Forelimb muscle (tissue), 1 donor: ENCODE results near the gene DPY19L3. TPM values are rescaled to one million over a fixed set of nuclear protein-coding genes. Genes with fewer than 3 reads are reported as not detected.
"Not testable (repeated sequence)": the region's sequence is repeated elsewhere in the genome, so short reads cannot be mapped to it uniquely, and the experiment has no call there.

ENCODE experiments used
- DNase-seq: peaks from one replicate; pipeline ENCODE4 v3.0.0-alpha.2; 2013; ENCODE audit warnings: low read depth
- polyA plus RNA-seq: library from polyadenylated mRNA; unstranded; fragments of 120-200 nt; gene quantifications from one replicate; pipeline ENCODE4 v1.2.1, GENCODE V29; 2013; ENCODE audit not compliant: insufficient read length

Gene DPY19L3
- 23.3 TPM for polyA plus RNA-seq

DNA sequence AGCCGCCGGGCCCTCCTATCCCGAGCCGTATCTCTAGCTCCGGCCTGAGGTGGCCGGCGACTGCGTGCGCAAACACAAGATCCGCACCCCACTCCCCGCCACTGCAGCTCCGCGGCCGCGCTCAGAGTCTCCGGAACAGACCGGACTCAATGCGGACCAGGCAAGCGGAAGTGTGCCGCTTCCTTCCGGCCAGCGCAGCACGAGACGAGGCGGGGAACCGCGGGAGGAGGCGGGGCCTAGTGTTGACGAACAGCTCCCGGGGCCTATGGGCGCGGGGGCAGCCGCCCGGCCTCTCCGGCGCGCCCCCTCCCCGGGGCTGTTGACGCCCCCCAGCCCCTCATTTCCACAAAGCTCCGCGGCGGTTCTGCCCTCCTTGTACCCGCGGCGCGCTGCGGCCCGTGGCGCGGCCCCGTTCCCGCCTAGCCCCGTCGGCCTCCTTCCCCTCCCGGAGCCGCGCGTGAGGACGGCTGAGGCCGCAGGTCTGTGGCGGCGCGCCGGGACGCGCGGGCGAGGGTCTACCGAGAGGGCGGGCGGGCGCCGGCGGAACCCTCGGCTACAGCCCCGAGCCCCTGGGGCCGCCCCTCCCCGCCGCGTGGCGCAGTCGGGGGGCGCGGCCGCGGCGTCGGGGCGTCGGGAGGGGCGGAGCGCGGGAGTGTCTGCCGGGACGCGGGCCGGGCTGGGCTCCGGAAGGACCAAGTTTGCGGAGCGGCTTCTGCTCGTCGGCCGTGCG, at the start of gene DPY19L3:
Gene DPY19L3, plus strand, starts transcription at position 340 of the 730 bp plus-strand sequence. CDS start 2,484 bp downstream, outside the sequence.
- DNase-seq, result peak; percentile 84

DNA sequence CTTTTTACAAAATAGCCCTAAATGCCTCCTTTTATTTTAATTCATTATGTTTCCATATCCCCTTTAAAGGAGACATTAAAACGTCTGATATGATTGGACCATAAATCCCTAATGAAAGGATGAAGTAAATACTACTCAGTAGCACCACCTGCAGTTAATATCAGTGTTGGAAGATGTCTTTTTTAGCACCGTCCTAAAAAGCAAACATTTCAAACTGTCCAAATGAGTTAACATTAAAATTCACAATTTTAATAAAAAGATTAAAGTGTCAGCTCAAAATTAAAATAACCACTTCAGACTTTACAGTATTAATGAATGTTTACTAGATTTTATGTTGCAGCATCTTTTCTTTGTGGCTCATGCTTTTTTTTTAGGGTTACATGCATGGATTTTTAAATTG, 47.9 kb upstream of the DPY19L3 start:
- no peak for DNase-seq

DNA sequence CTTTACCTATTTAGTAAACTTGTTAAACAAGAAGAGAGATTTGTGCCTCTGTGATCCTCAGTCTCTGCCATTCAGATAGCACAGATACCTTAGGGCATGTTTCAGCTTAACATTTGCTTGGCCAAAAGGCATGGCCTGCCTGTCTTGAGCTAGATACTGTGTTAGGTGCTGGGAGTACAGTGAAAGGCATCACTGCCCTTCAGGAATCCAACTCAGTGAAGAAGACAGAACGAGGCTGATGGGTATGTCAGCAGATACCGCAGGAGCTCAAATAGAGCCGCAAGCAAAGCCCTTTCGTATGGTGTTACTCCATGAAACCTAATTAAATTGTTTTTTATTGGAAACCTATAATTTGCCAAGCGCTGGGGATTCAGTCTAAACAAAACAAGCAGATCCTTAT, 47.2 kb upstream of the DPY19L3 start:
- DNase-seq, result no peak

DNA sequence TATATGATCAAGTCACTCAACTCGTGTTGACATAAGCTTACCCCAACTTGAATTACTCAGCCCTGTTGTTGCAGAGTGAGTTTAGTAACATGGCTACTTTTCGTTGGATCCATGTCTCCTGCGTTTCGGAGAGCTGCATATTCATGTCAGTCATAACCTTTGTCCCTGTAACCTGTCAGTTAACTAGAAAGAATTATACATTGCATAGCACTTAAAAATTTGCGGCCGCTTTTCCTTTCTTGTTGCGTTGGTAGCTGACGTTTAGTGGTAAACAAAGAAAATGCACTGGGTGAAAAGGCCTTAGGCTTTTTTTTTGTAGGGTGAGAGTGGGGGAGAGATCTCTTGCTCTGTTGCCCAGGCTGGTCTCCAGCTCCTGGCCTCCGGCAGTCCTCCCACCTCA, 46.0 kb upstream of the DPY19L3 start:
- no peak for DNase-seq

DNA sequence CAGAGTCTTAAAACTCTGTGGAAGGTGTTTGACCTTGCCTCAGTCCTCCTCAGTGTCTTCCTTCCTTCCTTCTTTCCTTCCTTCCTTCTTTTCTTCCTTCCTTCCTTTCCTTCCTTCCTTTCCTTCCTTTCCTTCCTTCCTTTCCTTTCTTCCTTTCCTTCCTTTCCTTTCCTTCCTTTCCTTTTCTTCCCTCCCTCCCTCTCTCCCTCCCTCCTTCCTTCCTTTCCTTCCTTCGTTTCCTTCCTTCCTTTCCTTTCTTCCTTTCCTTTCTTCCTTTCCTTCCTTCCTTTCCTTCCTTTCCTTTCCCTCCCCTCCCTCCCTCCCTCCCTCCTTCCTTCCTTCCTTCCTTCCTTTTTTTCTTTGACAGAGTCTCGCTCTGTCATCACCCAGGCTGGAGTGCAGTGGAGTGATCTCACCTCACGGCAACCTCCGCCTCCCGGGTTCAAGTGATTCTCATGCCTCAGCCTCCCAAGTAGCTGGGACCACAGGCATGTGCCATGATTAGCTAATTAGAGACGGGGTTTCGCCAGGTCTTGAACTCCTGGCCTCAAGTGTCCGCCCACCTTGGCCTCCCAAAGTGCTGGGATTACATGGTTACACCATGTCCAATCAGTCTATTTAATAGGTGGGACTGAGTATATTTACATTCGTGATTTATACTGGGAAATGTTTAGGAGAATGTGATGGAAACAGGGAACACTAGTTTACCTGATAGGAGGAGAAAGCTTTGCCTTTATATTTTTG, 43.8 kb upstream of the DPY19L3 start:
- no peak for DNase-seq

DNA sequence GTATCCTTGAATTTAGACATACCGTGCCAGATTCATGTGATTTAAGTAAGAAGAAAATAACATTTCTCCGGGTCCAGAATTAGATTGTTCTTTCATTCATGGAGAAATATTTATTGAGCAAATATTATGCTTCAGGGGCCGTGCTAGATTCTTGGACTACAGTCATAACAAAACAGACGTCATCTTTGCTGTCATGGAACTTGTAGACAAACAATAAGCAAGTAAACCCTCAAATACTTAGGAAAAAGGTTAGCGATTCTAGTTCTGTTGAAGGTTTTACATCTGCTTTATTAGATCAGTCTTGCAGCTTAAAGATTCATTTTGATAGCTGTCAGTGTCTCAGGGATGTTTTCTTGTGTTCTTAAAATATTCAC, 43.3 kb upstream of the DPY19L3 start:
- DNase-seq, result no peak

GRCh38 chr19:32363175-32363574, 42.4 kb upstream of the DPY19L3 start:
- no peak for DNase-seq

DNA sequence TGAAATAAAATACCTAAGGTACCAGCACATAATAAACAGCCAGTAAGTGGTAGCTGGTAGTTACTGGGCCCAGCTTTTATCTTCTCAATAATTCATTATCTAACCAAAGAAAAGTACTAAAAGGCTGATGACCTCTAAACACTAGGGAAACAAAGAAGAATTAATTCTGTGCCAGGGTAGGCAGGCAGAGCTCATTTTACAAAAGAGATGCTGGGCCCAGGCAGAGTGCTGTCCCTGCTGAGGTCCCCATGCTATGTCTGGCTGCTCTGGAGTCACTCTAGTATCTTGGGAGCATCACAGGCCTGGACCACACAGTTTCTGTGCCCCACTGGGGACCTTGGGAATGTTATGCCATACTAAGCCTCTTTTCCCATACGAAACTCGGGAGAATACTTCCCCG, 41.9 kb upstream of the DPY19L3 start:
- no peak for DNase-seq

DNA sequence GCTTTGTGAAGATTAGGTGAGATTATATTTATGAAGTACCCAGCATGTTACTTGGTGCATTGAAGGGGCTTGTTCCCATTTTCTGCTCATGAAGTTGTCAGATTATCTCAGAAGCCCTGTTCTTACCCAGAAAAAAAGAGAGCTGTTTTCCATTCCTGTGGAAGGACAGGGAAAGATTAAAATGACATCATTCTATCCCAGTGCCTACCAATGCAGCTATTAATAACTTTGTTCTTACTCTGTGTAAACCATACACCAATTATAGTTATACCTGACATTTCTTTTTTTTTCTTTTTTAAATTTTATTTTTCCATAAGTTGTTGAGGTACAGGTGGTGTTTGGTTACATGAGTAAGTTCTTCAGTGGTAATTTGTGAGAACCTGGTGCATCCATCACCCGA, 41.5 kb upstream of the DPY19L3 start:
- DNase-seq, result no peak

DNA sequence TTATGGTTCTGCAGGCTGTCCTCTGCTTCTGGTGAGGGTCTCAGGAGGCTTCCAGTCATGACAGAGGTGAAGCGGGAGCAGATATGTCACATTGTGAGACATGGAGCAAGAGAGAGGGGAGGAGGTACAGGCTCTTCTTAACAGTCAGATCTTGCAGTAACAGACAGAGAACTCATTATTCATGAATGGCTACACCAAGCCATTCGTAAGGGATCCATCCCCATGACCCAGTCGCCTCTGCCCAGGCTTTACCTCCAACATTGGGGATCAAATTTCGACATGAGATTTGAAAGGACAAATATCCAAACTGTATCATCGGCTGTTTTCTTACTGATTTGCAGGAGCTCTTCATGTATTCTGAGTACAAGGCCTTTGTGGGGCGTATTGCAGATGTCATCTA, 38.5 kb upstream of the DPY19L3 start:
- DNase-seq, result no peak

- no peak for DNase-seq
Measured at GRCh38 chr19:32367948-32368536, 37.5 kb upstream of the DPY19L3 start.

GRCh38 chr19:32368787-32369186, 36.8 kb upstream of the DPY19L3 start:
- DNase-seq, result no peak

DNA sequence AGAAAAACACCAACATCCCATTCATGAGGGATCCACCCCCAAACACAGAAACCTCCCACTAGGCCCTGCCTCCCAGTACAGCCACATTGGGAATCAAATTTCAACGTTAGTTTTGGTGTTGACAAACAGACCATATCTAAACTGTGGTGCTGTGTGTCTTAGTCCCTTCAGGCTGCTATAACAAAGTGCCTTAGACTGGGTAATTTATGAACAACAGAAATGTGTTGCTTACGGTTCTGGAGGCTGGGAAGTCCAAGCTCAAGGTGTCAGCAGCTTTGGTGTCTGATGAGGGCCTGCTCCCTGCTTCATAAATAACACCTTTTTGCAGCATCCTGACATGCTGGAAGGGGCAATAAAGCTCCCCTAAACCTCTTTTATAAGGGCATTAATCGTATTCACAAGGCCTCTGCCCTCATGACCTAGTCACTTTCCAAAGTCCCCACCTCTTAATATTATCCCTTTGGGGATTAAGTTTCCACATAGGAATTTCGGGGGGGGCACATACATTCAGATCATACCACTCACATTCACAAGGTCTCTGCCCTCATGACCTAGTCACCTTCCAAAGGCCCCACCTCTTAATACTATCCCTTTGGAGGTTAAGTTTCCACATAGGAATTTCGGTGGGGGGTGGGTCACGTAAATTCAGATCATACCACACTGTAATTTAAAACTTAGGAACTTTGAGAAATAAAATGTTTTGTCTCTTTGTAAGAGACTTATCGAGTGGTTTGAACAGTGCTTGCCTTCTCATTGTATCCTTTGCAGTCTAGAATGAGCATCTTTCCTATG, 32.6 kb upstream of the DPY19L3 start:
- no peak for DNase-seq

DNA sequence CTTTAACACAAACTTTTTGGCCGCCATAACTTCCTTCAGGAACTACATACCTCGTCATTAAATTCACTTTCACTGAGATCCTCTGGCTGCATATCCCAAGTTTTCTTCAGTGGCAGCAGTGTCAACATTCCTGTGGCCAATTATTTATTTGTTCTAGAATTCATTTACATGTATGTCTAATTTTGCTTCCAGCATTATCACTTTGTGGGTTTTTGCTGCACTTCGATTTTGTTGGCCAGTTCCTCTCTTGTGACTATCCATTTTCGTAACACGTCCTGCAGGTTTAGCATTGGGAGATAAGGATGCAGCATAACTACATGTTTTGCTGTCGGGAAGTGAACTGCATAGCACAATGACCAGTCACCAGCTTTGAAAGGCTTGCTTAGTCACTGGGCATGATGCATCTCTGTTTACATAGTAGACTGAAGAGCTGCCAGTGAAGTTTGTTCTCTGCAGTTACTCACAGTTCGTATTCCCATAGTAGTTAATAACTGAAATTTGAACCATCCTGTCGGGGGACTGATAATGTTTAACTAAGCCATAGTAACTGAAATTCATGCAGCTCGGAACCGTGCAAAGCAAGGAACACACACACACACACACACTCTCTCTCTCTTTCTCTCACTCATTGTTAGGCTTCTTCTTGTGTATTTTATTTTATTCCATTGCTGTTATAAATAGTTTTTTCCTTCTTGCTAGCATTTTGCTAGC, 31.8 kb upstream of the DPY19L3 start:
- no peak for DNase-seq

DNA sequence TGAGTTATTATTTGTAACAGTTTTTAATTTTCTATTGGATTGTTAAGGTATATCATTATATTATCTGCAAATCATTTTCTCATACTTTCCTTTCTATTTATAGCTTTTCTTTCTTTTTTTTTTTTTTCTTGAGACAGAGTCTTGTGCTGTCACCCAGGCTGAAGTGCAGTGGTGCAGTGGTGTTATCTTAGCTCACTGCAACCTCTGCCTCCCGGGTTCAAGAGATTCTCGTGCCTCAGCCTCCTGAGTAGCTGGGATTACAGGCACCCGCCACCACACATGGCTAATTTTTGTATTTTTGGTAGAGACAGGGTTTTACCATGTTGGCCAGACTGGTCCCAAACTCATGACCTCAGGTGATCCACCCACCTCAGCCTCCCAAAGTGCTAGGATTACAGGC, 31.2 kb upstream of the DPY19L3 start:
- not testable (repeated sequence) for DNase-seq

DNA sequence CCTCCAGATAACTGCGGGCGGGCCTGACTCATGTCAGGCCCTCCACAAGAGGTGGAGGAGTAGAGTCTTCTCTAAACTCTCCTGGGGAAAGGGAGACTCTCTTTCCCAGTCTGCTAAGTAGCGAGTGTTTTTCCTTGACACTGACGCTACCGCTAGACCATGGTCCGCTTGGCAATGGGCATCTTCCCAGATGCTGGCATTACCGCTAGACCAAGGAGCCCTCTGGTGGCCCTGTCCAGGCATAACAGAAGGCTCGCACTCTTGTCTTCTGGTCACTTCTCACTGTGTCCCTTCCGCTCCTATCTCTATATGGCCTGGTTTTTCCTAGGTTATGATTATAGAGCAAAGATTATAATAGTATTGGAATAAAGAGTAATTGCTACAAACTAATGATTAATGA, 28.5 kb upstream of the DPY19L3 start:
- not testable (repeated sequence) for DNase-seq

DNA sequence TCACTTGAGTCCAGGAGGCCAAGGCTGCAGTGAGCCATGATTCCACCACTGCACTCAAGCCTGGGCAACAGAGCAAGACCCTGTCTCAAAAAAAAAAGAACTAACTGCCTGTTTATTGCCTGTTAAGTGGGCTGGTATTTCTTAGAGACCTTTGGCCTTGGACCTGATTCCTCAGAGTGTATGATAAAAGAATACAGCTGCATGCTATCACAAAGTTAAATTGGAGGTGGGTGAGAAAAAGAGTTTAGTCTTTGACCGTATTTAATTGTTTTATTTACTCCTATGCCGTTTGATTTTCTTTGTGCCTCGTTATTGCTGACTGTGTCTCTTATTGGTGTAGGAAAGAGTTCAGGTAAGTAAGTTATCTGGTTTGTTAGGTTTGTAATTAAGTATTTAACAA, 25.3 kb upstream of the DPY19L3 start:
- no peak for DNase-seq

- DNase-seq, result no peak
Measured at GRCh38 chr19:32387701-32388392, 17.7 kb upstream of the DPY19L3 start.

- DNase-seq, result no peak
Measured at GRCh38 chr19:32388393-32388855, 17.1 kb upstream of the DPY19L3 start.

DNA sequence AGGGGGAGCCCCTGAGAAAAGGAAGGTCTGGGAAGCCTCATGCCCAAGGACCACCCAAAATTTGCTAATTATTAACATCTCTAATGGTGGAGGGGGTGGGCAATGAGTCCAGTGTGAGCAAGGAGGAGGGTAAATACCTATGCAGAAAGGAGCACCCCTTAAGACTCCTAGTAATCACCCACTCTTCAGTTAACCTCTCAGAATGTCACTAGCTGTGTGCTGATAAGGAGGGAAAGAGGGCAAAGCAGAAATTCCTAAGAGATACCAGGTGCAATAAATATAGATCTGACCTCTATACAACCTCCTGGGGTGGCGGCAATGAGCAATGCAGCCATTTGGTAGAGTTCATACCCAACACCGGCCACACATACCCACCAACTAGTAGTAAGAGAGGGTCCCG, 12.7 kb upstream of the DPY19L3 start:
- no peak for DNase-seq
